Measurements from ENCODE around the gene ARHGEF17. TPM values are rescaled to one million over a fixed set of nuclear protein-coding genes. Genes with fewer than 3 reads are reported as not detected.

Gene ARHGEF17
- total and polyA plus RNA-seq, 2 experiments from 2014 or later: 15.3 to 23.5 TPM

DNA sequence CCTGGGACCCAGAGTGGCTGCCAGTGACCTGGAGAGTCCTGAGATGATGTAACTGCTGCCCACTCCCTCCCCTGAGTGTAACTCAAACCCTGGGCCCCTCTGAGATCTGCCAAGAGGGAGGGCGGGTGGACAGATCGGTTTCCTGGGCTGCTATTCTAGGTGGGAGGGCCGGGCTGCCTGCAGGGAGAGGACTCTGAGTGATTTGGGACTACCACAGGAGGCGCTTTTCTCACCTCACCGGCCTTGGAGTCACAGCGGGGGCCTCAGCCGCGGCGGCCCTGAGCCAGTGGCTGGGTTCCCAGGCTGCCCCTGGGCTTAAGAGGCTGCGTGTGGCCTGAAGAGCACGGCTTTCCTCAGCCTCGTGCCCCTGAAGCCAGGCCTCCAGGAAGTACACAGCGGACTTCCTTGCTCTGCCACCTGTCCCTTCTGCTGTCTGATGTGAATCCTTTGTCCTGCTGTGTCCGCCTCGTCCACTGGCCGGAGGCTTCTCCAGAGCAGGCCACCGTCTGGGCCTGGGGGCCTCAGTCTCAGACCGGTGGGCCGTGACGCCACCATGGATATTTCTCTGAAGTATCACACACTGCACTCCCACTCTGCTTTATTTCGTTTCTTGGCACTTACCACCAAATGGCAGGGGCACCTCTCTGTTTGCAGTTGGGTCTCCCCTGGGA, 79.7 kb downstream of the ARHGEF17 start:
- H3K4me3 ChIP-seq: no peak overlapping the region
- H3K27ac ChIP-seq: no peak overlapping the region
- no peak overlapping the region for H3K9ac ChIP-seq
- H3K27me3 ChIP-seq (replicated peaks; ENCODE audit: insufficient read depth): no peaks in the 10 kb centered on the region
- no peak overlapping the region for H2AFZ ChIP-seq
- H3K36me3 ChIP-seq (ENCODE audit: low read depth): no peaks in the 10 kb centered on the region
- TF ChIP-seq EZH2phosphoT487 (IDR thresholded peaks at IDR 0.05; ENCODE audit: insufficient read depth, low read depth) (no peak), EZH2 (IDR thresholded peaks at IDR 0.05; ENCODE audit: insufficient read depth, poor library complexity, severe bottlenecking) (no peak)
- in situ Hi-C loops (cut with MboI): no loop called here
- no peaks in the 10 kb centered on the region; the same call in 1 of the 2 replicates for H3K4me1 ChIP-seq (ENCODE audit: insufficient read depth)
- no peak overlapping the region for H3K4me2 ChIP-seq (ENCODE audit: unreplicated experiment)
- peaks cover 81% of the 10 kb centered on the region for H3K79me2 ChIP-seq (ENCODE audit: insufficient read depth)
- DNase-seq: no peak
- H3K9me2 ChIP-seq (ENCODE audit: insufficient read depth): no peaks in the 10 kb centered on the region
- no peaks in the 10 kb centered on the region for H3F3A ChIP-seq (ENCODE audit: insufficient read depth)
- no peaks in the 10 kb centered on the region for H3K9me3 ChIP-seq (ENCODE audit: low read depth)
- no peaks in the 10 kb centered on the region for H4K20me1 ChIP-seq (ENCODE audit: insufficient read depth)
- WGBS, 2 experiments (ENCODE audit: low coverage in 1 of 2, low lambda C conversion rate in 2 of 2, missing lambda C conversion rate in 2 of 2): 93 to 94% methylated on average over 16 to 21 of the region's 21 CpGs

DNA sequence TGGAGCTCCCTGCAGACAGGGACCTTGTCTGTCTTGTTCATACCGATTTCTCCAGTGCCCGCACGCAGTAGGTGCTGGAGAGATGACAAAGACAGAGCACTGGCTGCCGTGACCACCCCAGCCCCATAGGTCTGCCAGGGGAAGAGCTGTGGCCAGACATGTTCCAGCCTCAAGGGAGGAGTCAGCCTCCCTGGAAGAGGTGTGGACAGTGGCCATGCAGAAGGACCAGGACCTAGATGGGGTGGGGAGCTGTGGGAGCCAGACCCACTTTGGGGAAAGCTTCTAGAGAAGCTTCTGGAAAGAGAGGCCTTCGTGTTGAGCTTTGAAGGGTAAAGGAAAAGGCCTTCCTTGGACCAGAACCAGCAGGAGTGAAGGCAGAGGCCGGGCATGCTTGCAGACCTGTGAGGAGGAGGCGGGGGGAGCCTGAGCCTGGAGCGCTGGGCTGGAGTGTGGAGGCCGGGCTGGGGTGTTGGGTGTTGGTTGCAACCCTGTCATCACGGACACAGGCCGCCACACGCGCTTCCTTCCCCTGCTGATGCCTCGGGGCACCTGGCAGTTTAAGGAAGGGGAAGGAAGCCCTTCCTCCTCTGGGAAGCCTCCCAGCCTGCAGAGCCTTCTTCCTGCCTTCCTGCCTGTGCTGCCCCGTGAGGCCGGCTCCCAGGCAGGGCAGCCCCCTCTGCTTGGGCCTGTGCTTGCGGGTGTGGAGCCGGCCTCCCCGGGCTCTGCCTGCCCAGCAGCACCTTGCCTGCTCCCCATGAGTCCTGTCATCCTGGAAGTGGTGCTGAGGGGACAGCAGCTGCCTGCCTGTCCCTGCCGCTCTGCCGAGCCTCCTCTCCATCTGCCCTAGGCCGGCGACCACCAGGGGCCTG, 80.4 kb downstream of the ARHGEF17 start:
- no peaks in the 10 kb centered on the region for H3K9me2 ChIP-seq (ENCODE audit: insufficient read depth)
- H3K9ac ChIP-seq: no peak overlapping the region
- 91 to 93% methylated on average over 20 to 23 of the region's 23 CpGs for WGBS, 2 experiments (ENCODE audit: low coverage in 1 of 2, low lambda C conversion rate in 2 of 2, missing lambda C conversion rate in 2 of 2)
- peaks cover 73% of the 10 kb centered on the region for H3K79me2 ChIP-seq (ENCODE audit: insufficient read depth)
- TF ChIP-seq EZH2 (IDR thresholded peaks at IDR 0.05; ENCODE audit: insufficient read depth, poor library complexity, severe bottlenecking): no peak
- no peak for TF ChIP-seq EZH2phosphoT487 (IDR thresholded peaks at IDR 0.05; ENCODE audit: insufficient read depth, low read depth)
- H3F3A ChIP-seq (ENCODE audit: insufficient read depth): no peaks in the 10 kb centered on the region
- no peaks in the 10 kb centered on the region for H3K27me3 ChIP-seq (replicated peaks; ENCODE audit: insufficient read depth)
- no peak overlapping the region for H3K27ac ChIP-seq
- in situ Hi-C loops (cut with MboI): no loop called here
- no peaks in the 10 kb centered on the region for H4K20me1 ChIP-seq (ENCODE audit: insufficient read depth)
- DNase-seq: no peak
- H2AFZ ChIP-seq: no peak overlapping the region
- H3K9me3 ChIP-seq (ENCODE audit: low read depth): no peaks in the 10 kb centered on the region
- no peaks in the 10 kb centered on the region; the same call in 1 of the 2 replicates for H3K4me1 ChIP-seq (ENCODE audit: insufficient read depth)
- H3K4me2 ChIP-seq (ENCODE audit: unreplicated experiment): no peak overlapping the region
- no peaks in the 10 kb centered on the region for H3K36me3 ChIP-seq (ENCODE audit: low read depth)
- H3K4me3 ChIP-seq: no peak overlapping the region

GRCh38 chr11:73389134-73389525, 81.1 kb downstream of the ARHGEF17 start:
- Histone ChIP-seq H2AFZ (no peak overlapping the region), H3F3A (ENCODE audit: insufficient read depth) (no peaks in the 10 kb centered on the region), H3K4me1 (ENCODE audit: insufficient read depth) (no peaks in the 10 kb centered on the region; the same call in 1 of the 2 replicates), H3K27me3 (replicated peaks; ENCODE audit: insufficient read depth) (no peaks in the 10 kb centered on the region), H4K20me1 (ENCODE audit: insufficient read depth) (no peaks in the 10 kb centered on the region), H3K27ac (no peak overlapping the region), H3K9me3 (ENCODE audit: low read depth) (no peaks in the 10 kb centered on the region), H3K4me3 (no peak overlapping the region), H3K9ac (no peak overlapping the region), H3K79me2 (ENCODE audit: insufficient read depth) (peaks cover 67% of the 10 kb centered on the region), H3K9me2 (ENCODE audit: insufficient read depth) (no peaks in the 10 kb centered on the region), H3K4me2 (ENCODE audit: unreplicated experiment) (no peak overlapping the region), H3K36me3 (ENCODE audit: low read depth) (no peaks in the 10 kb centered on the region)
- TF ChIP-seq EZH2phosphoT487 (IDR thresholded peaks at IDR 0.05; ENCODE audit: insufficient read depth, low read depth) (no peak), EZH2 (IDR thresholded peaks at IDR 0.05; ENCODE audit: insufficient read depth, poor library complexity, severe bottlenecking) (no peak)
- DNase-seq: no peak
- in situ Hi-C loops (cut with MboI): no loop called here
- WGBS, 2 experiments (ENCODE audit: low coverage in 1 of 2, low lambda C conversion rate in 2 of 2, missing lambda C conversion rate in 2 of 2): 85% methylated on average over 6 of the region's 6 CpGs

DNA sequence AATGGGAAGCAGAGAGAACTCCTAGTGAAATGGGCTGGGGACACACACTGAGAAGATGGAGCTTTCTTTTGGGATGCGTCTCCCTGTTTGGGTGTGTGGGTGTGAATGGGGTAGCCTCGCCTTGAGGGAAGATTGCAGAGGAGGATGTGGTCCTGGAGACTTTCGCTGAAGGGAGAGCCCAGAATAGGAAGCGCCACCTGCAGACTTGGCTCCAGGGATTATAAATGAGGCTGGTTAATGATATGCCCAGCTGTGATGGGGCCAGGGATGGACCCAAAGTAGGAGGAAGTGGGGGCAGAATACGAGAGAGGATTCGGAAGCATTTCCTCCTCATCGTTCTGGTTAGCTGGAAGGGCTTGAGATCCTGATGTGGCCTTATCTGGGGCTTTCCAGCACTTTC, 81.8 kb downstream of the ARHGEF17 start:
- H3K4me2 ChIP-seq (ENCODE audit: unreplicated experiment): no peak overlapping the region
- H3K9me2 ChIP-seq (ENCODE audit: insufficient read depth): no peaks in the 10 kb centered on the region
- WGBS, 2 experiments (ENCODE audit: low coverage in 1 of 2, low lambda C conversion rate in 2 of 2, missing lambda C conversion rate in 2 of 2): 82 to 90% methylated on average over 7 of the region's 7 CpGs
- in situ Hi-C loops (cut with MboI): no loop called here
- DNase-seq: no peak
- H3K36me3 ChIP-seq (ENCODE audit: low read depth): no peaks in the 10 kb centered on the region
- H3F3A ChIP-seq (ENCODE audit: insufficient read depth): no peaks in the 10 kb centered on the region
- H3K79me2 ChIP-seq (ENCODE audit: insufficient read depth): peaks cover 59% of the 10 kb centered on the region
- TF ChIP-seq EZH2 (IDR thresholded peaks at IDR 0.05; ENCODE audit: insufficient read depth, poor library complexity, severe bottlenecking) (no peak), EZH2phosphoT487 (IDR thresholded peaks at IDR 0.05; ENCODE audit: insufficient read depth, low read depth) (no peak)
- H3K9me3 ChIP-seq (ENCODE audit: low read depth): no peaks in the 10 kb centered on the region
- H3K27ac ChIP-seq: no peak overlapping the region
- H3K27me3 ChIP-seq (replicated peaks; ENCODE audit: insufficient read depth): no peaks in the 10 kb centered on the region
- H3K4me1 ChIP-seq (ENCODE audit: insufficient read depth): no peaks in the 10 kb centered on the region; the same call in 1 of the 2 replicates
- H4K20me1 ChIP-seq (ENCODE audit: insufficient read depth): no peaks in the 10 kb centered on the region
- no peak overlapping the region for H3K4me3 ChIP-seq
- H3K9ac ChIP-seq: no peak overlapping the region
- no peak overlapping the region for H2AFZ ChIP-seq

Data from GM23248 (cell line).